Activated CD4-positive, alpha-beta memory T cell treated with anti-CD3 and anti-CD28 coated beads, Interleukin-2, amount 10 ng/mL, durations not matched to agents 7 days and 5 days (primary cell): ENCODE results near the gene TSC22D1. TPM values are rescaled to one million over a fixed set of nuclear protein-coding genes. Genes with fewer than 3 reads are reported as not detected.

Experiments used
- CTCF ChIA-PET: fragments of 350-600 bp; sonication (Branson Sonifier 250); formaldehyde crosslinking; loops from one replicate; lab custom pipeline; 2021; ENCODE audit warnings: antibody characterized with exemption, inconsistent platforms; lab: Charles Lee
- POLR2A ChIA-PET: fragments of 350-600 bp; sonication (Branson Sonifier 250); formaldehyde crosslinking; loops from one replicate; lab custom pipeline; 2021; ENCODE audit warnings: antibody characterized with exemption; lab: Charles Lee
- DNase-seq: peaks from one replicate; pipeline ENCODE4 v3.0.0-alpha.2; 2020
- H3K27ac Mint-ChIP-seq: one replicate; pipeline ENCODE4 v1.8.0; 2021; ENCODE audit warnings: mild to moderate bottlenecking, mixed read lengths
- H3K27me3 Mint-ChIP-seq: one replicate; pipeline ENCODE4 v1.8.0; 2021; ENCODE audit warnings: mixed read lengths
- H3K36me3 Mint-ChIP-seq: one replicate; pipeline ENCODE4 v1.8.0; 2021; ENCODE audit warnings: low read depth, mixed read lengths
- H3K4me1 Mint-ChIP-seq: one replicate; pipeline ENCODE4 v1.8.0; 2021; ENCODE audit warnings: mixed read lengths
- H3K4me3 Mint-ChIP-seq: one replicate; pipeline ENCODE4 v1.8.0; 2021; ENCODE audit warnings: mild to moderate bottlenecking, mixed read lengths
- H3K9me3 Mint-ChIP-seq: one replicate; pipeline ENCODE4 v1.8.0; 2021; ENCODE audit warnings: mixed read lengths
- total RNA-seq, 2 experiments: library from RNA; stranded (reverse); gene quantifications; one replicate each; pipeline ENCODE4 v1.2.3, GENCODE V29; 2021

TSC22D1 gene
- total RNA-seq, 2 experiments from 2014 or later, result 9.4 to 12.6 TPM

GRCh38 chr13:44412346-44412935 is 163.7 kb downstream of the TSC22D1 start:
- peaks cover 4% of the 10 kb centered on the region for H3K27me3 Mint-ChIP-seq
- H3K4me3 Mint-ChIP-seq, result no peak overlapping the region
- H3K4me1 Mint-ChIP-seq, result no peaks in the 10 kb centered on the region
- POLR2A ChIA-PET, result no interaction called here
- H3K36me3 Mint-ChIP-seq, result no peaks in the 10 kb centered on the region
- CTCF ChIA-PET, result no interaction called here
- H3K9me3 Mint-ChIP-seq, result no peaks in the 10 kb centered on the region
- no peak overlapping the region for H3K27ac Mint-ChIP-seq
- DNase-seq, result no peak

GRCh38 chr13:44411841-44412240 is 164.3 kb downstream of the TSC22D1 start:
- no peaks in the 10 kb centered on the region for H3K4me1 Mint-ChIP-seq
- ChIA-PET CTCF (no interaction called here), POLR2A (no interaction called here)
- no peak overlapping the region for H3K27ac Mint-ChIP-seq
- H3K4me3 Mint-ChIP-seq, result no peak overlapping the region
- H3K27me3 Mint-ChIP-seq, result peaks cover 4% of the 10 kb centered on the region
- H3K36me3 Mint-ChIP-seq, result no peaks in the 10 kb centered on the region
- no peak for DNase-seq
- H3K9me3 Mint-ChIP-seq, result no peaks in the 10 kb centered on the region

GRCh38 chr13:44410328-44410859 is 165.7 kb downstream of the TSC22D1 start:
- CTCF ChIA-PET, result no interaction called here
- no peak for DNase-seq
- H3K36me3 Mint-ChIP-seq, result no peaks in the 10 kb centered on the region

GRCh38 chr13:44409595-44409994 is 166.5 kb downstream of the TSC22D1 start:
- POLR2A ChIA-PET, result no interaction called here
- H3K4me3 Mint-ChIP-seq, result no peak overlapping the region
- no peak overlapping the region for H3K27ac Mint-ChIP-seq
- no peaks in the 10 kb centered on the region for H3K36me3 Mint-ChIP-seq
- no peaks in the 10 kb centered on the region for H3K4me1 Mint-ChIP-seq
- H3K9me3 Mint-ChIP-seq, result no peaks in the 10 kb centered on the region
- CTCF ChIA-PET, result no interaction called here
- no peak for DNase-seq
- peaks cover 6% of the 10 kb centered on the region for H3K27me3 Mint-ChIP-seq

More at GRCh38 chr13:44410328-44410859, 165.7 kb downstream of the TSC22D1 start:
- POLR2A ChIA-PET, result no interaction called here
- Mint-ChIP-seq H3K27ac (no peak overlapping the region), H3K27me3 (peaks cover 6% of the 10 kb centered on the region), H3K4me1 (no peaks in the 10 kb centered on the region), H3K9me3 (no peaks in the 10 kb centered on the region), H3K4me3 (no peak overlapping the region)

GRCh38 chr13:44407891-44408290 is 168.2 kb downstream of the TSC22D1 start:
- Mint-ChIP-seq H3K36me3 (no peaks in the 10 kb centered on the region), H3K4me3 (no peak overlapping the region), H3K27ac (no peak overlapping the region), H3K9me3 (no peaks in the 10 kb centered on the region), H3K4me1 (no peaks in the 10 kb centered on the region), H3K27me3 (peaks cover 8% of the 10 kb centered on the region)
- DNase-seq, result no peak
- ChIA-PET POLR2A (no interaction called here), CTCF (interaction anchor here (0.7 kb wide), 1 partner anchor 89 kb away, joined by 3 read pairs; no protein-coding TSS in a partner anchor)

GRCh38 chr13:44407379-44407778 is 168.8 kb downstream of the TSC22D1 start:
- ChIA-PET CTCF (no interaction called here), POLR2A (no interaction called here)

GRCh38 chr13:44406617-44407016 is 169.5 kb downstream of the TSC22D1 start:
- H3K36me3 Mint-ChIP-seq, result no peaks in the 10 kb centered on the region
- no peak for DNase-seq
- no peak overlapping the region for H3K4me3 Mint-ChIP-seq
- H3K9me3 Mint-ChIP-seq, result no peaks in the 10 kb centered on the region
- POLR2A ChIA-PET, result no interaction called here
- no peak overlapping the region for H3K27ac Mint-ChIP-seq
- H3K27me3 Mint-ChIP-seq, result peaks cover 8% of the 10 kb centered on the region
- no peaks in the 10 kb centered on the region for H3K4me1 Mint-ChIP-seq
- CTCF ChIA-PET, result no interaction called here

More at GRCh38 chr13:44407379-44407778, 168.8 kb downstream of the TSC22D1 start:
- H3K9me3 Mint-ChIP-seq, result no peaks in the 10 kb centered on the region
- H3K36me3 Mint-ChIP-seq, result no peaks in the 10 kb centered on the region
- no peaks in the 10 kb centered on the region for H3K4me1 Mint-ChIP-seq
- H3K27ac Mint-ChIP-seq, result no peak overlapping the region
- DNase-seq, result no peak
- H3K27me3 Mint-ChIP-seq, result peaks cover 8% of the 10 kb centered on the region
- no peak overlapping the region for H3K4me3 Mint-ChIP-seq

- no peak for DNase-seq
- H3K9me3 Mint-ChIP-seq, result no peaks in the 10 kb centered on the region
- no peaks in the 10 kb centered on the region for H3K4me1 Mint-ChIP-seq
- peaks cover 6% of the 10 kb centered on the region for H3K27me3 Mint-ChIP-seq
- H3K36me3 Mint-ChIP-seq, result no peaks in the 10 kb centered on the region
- H3K27ac Mint-ChIP-seq, result no peak overlapping the region
- CTCF ChIA-PET, result no interaction called here
- POLR2A ChIA-PET, result no interaction called here
- H3K4me3 Mint-ChIP-seq, result no peak overlapping the region
These were observed 171.6 kb downstream of the TSC22D1 start for GRCh38 chr13:44404261-44405132.

- H3K4me3 Mint-ChIP-seq, result no peak overlapping the region
- DNase-seq, result no peak
- H3K27me3 Mint-ChIP-seq, result peaks cover 11% of the 10 kb centered on the region
- no peak overlapping the region for H3K27ac Mint-ChIP-seq
- H3K36me3 Mint-ChIP-seq, result no peaks in the 10 kb centered on the region
- ChIA-PET CTCF (no interaction called here), POLR2A (no interaction called here)
- H3K4me1 Mint-ChIP-seq, result no peaks in the 10 kb centered on the region
- H3K9me3 Mint-ChIP-seq, result no peaks in the 10 kb centered on the region
These were observed 172.6 kb downstream of the TSC22D1 start for GRCh38 chr13:44403461-44404056.

GRCh38 chr13:44402899-44403445 is 173.2 kb downstream of the TSC22D1 start:
- H3K27me3 Mint-ChIP-seq, result peaks cover 11% of the 10 kb centered on the region
- H3K9me3 Mint-ChIP-seq, result no peaks in the 10 kb centered on the region
- ChIA-PET CTCF (no interaction called here), POLR2A (no interaction called here)
- no peaks in the 10 kb centered on the region for H3K36me3 Mint-ChIP-seq
- H3K4me1 Mint-ChIP-seq, result no peaks in the 10 kb centered on the region
- DNase-seq, result no peak
- no peak overlapping the region for H3K4me3 Mint-ChIP-seq
- H3K27ac Mint-ChIP-seq, result no peak overlapping the region

- H3K4me3 Mint-ChIP-seq, result no peak overlapping the region
- no peak overlapping the region for H3K27ac Mint-ChIP-seq
- POLR2A ChIA-PET, result no interaction called here
- no peaks in the 10 kb centered on the region for H3K9me3 Mint-ChIP-seq
- H3K27me3 Mint-ChIP-seq, result peaks cover 11% of the 10 kb centered on the region
- no peaks in the 10 kb centered on the region for H3K36me3 Mint-ChIP-seq
- DNase-seq, result no peak
- CTCF ChIA-PET, result no interaction called here
- no peaks in the 10 kb centered on the region for H3K4me1 Mint-ChIP-seq
These were observed 174.6 kb downstream of the TSC22D1 start for GRCh38 chr13:44401577-44401976.

- CTCF ChIA-PET, result no interaction called here
- Mint-ChIP-seq H3K27me3 (peaks cover 8% of the 10 kb centered on the region), H3K9me3 (no peaks in the 10 kb centered on the region), H3K4me3 (no peak overlapping the region), H3K36me3 (no peaks in the 10 kb centered on the region), H3K27ac (no peak overlapping the region), H3K4me1 (no peaks in the 10 kb centered on the region)
- POLR2A ChIA-PET, result no interaction called here
- no peak for DNase-seq
These were observed 175.4 kb downstream of the TSC22D1 start for GRCh38 chr13:44400736-44401135.

- Mint-ChIP-seq H3K27ac (no peak overlapping the region), H3K4me3 (no peak overlapping the region), H3K9me3 (no peaks in the 10 kb centered on the region), H3K27me3 (peaks cover 9% of the 10 kb centered on the region), H3K4me1 (no peaks in the 10 kb centered on the region), H3K36me3 (no peaks in the 10 kb centered on the region)
- POLR2A ChIA-PET, result no interaction called here
- no peak for DNase-seq
- CTCF ChIA-PET, result no interaction called here
These were observed 177.1 kb downstream of the TSC22D1 start for GRCh38 chr13:44399074-44399473.
